Tibial artery (tissue), 4 donors: Measurements from ENCODE around the gene SCYL1.

ENCODE experiments used
- DNase-seq, 2 donors: peaks; one replicate each; pipeline ENCODE4 v3.0.0-alpha.2; 2019
- H3K27ac ChIP-seq, 2 donors: fragments of 200-600 bp; sonication (generic) in 1 of 2; 1 replicate in 1 of 2; 2 replicates in 1 of 2; pipeline ENCODE4 v1.5.1; 2018 to 2019; ENCODE audit warnings: mild to moderate bottlenecking in 1 of 2
- H3K27me3 ChIP-seq, 2 donors: fragments of 200-600 bp; sonication (generic) in 1 of 2; one replicate each; pipeline versions ENCODE4 v1.5.1 to v1.6.0; 2016 to 2019
- H3K36me3 ChIP-seq, 3 donors: fragments of 200-600 bp; sonication (generic) in 2 of 3; one replicate each; pipeline ENCODE4 v1.5.1; 2016 to 2019; ENCODE audit warnings: mild to moderate bottlenecking in 2 of 3
- H3K4me1 ChIP-seq, 4 donors: fragments of 200-600 bp; sonication (generic) in 2 of 4; 1 replicate in 3 of 4; 2 replicates in 1 of 4; pipeline ENCODE4 v1.5.1; 2016 to 2019
- H3K4me3 ChIP-seq, 2 donors: fragments of 200-600 bp; sonication (generic) in 1 of 2; 1 replicate in 1 of 2; 2 replicates in 1 of 2; pipeline ENCODE4 v1.5.1; 2018 to 2019; ENCODE audit warnings: mild to moderate bottlenecking in 2 of 2
- H3K9me3 ChIP-seq, 3 donors: fragments of 200-600 bp; sonication (generic) in 1 of 3; one replicate each; pipeline ENCODE4 v1.5.1; 2016 to 2019
- intact Hi-C: fragments of 100-400 bp; cut with DNase I; formaldehyde crosslinking; loops from one replicate; pipeline ENCODE4 v1.15.0; 2023; ENCODE audit warnings: low total_unique reads
- TF ChIP-seq, protein P1 (sequence below), 2 experiments: fragments of 200-600 bp in 1 of 2; fragments of 450-650 bp in 1 of 2; IDR thresholded peaks; one replicate each; pipeline ENCODE4 v1.5.1; 2017 to 2019; ENCODE audit warnings: antibody characterized with exemption in 2 of 2, mild to moderate bottlenecking in 1 of 2, moderate library complexity in 1 of 2

The SCYL1 gene

DNA sequence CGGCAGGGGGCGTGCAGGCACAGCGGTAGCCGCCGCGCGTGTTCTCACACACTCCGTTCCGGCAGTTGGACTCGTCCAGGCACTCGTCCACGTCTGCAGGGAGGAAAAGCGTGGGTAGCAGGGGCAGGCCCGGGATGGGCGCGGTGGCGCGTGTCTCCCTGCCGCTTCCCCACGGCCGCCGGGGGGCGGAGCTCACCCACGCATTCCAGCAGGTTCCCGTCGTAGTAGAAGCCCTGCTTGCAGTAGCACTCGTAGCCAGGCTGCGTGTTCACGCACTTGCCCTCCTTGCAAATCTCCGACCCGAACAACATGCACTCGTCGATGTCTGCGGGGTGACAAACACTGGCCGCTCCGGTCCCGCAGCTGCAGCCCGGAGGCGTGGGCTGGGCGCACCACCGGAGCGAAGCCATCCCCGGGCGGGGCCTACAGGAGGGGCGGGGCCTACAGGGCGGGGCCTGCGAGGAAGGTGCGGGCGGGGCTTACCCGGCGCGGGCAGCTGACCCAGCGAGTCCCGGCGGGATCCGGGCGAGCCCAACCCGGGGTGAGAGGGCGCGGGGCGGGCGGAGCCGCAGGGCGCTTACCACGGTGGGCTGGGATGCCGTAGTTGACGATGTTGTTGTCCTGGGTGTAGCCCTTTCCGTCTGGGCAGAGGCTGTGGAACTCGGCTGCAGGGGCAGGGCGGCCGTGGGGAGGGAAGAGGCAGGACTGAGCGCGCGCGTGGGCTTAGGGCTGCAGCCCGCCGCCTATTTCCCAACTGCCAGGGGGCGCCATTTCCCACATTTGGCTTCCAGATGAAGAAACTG, 15.6 kb downstream of the SCYL1 start:
- Histone ChIP-seq H3K27me3 (no peaks in the 10 kb centered on the region), H3K27ac (peak overlapping the region; percentile 86 to 91), H3K4me1 (peaks cover 0 to 31% (median 23%) of the 10 kb centered on the region in 4 donors), H3K4me3 (peak overlapping the region; percentile 50 to 58), H3K36me3 (peaks cover 19 to 73% (median 40%) of the 10 kb centered on the region in 3 donors), H3K9me3 (no peaks in the 10 kb centered on the region)
- DNase-seq = peak; percentile 88 to 96
- TF ChIP-seq, protein P1, sequence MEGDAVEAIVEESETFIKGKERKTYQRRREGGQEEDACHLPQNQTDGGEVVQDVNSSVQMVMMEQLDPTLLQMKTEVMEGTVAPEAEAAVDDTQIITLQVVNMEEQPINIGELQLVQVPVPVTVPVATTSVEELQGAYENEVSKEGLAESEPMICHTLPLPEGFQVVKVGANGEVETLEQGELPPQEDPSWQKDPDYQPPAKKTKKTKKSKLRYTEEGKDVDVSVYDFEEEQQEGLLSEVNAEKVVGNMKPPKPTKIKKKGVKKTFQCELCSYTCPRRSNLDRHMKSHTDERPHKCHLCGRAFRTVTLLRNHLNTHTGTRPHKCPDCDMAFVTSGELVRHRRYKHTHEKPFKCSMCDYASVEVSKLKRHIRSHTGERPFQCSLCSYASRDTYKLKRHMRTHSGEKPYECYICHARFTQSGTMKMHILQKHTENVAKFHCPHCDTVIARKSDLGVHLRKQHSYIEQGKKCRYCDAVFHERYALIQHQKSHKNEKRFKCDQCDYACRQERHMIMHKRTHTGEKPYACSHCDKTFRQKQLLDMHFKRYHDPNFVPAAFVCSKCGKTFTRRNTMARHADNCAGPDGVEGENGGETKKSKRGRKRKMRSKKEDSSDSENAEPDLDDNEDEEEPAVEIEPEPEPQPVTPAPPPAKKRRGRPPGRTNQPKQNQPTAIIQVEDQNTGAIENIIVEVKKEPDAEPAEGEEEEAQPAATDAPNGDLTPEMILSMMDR (IDR thresholded peaks at IDR 0.05) = peak; percentile 87 to 96
- intact Hi-C loops = loop anchor here (2.0 to 5.0 kb wide), 2 partner anchors 28 to 47 kb away; no protein-coding TSS in a partner anchor

DNA sequence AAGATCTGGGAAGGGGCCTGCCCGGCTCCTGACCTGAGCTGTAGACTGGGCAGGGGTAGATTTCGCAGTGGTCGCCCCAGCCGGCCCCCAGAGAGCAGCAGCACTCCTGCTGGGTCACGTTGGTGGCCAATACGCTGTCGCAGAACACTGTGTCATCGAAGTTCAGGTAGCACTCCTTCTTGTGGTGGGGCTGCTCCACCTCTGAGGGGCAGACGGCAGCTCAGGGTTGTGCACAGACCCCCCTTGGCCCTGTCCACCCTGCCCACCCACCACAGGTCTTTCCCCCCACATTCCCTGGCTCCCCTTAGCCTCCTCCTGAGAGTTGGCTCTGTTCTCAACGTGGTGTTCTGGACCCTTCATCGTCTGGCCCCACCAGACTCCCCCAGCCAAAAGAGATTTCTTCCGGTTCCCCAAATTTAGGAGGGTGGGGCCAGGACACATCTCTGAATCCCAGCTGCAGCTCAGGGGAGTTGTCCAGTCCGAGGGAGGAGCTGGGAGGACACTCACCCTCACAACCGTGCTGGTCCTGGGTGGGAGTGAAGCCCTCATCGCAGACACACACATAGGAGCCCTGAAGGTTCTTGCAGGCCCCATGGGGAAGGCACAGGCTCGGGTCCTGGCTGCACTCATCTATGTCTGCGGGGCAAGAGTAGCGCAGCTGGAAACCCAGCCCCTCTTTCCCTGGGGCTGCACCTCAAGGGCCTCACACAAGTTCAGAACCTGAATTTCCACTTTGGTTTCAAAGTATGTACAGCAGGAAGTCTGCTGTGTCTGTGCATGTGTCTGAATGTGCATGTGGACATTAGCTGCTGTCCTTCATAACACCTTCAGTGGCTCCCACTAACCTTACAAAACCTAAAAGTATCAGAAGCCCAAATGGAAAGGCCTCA, 16.5 kb downstream of the SCYL1 start:
- intact Hi-C loops = loop anchor here (2.0 to 5.0 kb wide), 2 partner anchors 27 to 46 kb away; no protein-coding TSS in a partner anchor
- peak overlapping the region; percentile 86 to 91 for H3K27ac ChIP-seq
- H3K4me3 ChIP-seq = peak overlapping the region; percentile 50 to 58
- H3K4me1 ChIP-seq = peaks cover 0 to 34% (median 23%) of the 10 kb centered on the region in 4 donors
- H3K9me3 ChIP-seq = no peaks in the 10 kb centered on the region
- H3K27me3 ChIP-seq = no peaks in the 10 kb centered on the region
- H3K36me3 ChIP-seq = peaks cover 15 to 73% (median 34%) of the 10 kb centered on the region in 3 donors
- no peak for DNase-seq
- TF ChIP-seq, protein P1 (IDR thresholded peaks at IDR 0.05) = peak in 1 of 2 experiments; percentile 2

DNA sequence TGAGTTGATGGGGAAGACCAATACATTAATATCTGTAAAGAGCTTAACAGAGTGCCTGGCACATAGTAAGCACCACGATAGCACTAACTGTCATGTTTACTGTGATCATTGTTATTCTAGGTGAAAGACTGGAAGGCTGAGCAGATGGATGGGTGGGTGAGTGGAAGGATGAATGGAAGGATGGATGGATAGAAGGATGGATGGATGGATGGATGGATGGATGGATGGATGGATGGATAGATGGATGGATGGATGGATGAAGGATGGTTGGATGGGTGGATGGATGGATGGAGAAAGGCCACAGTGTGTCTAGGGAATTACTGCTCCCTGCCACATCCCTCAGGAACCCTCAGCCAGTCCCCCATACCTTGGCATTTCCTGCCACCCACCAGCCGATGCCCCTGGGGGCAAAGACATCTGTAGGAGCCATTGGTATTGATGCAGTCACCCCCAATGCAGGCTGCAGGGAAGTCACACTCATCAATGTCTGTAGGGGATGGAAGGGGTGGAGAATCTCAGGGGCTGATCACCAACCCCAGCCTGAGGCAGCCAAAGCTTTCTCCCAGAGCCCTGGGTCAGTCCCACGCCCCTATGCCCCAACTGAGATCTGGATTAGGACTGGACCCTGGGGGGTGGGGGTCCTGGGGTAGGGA, 18.0 kb downstream of the SCYL1 start:
- peaks cover 9 to 72% (median 38%) of the 10 kb centered on the region in 3 donors for H3K36me3 ChIP-seq
- TF ChIP-seq, protein P1 (IDR thresholded peaks at IDR 0.05) = no peak

DNA sequence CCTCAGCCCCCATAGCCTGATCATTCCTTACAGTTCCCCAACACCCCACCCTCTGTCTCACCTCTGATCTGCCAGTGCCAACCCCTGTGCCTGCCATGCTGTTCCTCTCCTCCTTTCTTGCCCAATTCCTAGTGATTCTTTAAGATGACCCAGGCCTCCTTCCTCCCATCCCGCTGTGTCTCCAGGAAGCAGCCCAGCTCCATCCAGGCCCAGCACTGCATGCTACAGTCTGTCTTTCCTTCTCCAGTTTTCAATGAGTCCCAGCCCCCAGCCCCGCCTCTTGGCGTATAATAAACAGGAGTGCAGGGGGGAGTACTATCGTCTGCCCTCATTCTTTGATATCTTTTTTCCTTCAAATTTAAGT, 21.0 kb downstream of the SCYL1 start:
- H3K27me3 ChIP-seq = no peaks in the 10 kb centered on the region
- H3K4me1 ChIP-seq = peaks cover 0 to 17% (median 12%) of the 10 kb centered on the region in 4 donors
- peak overlapping the region in 1 of 2 donors; percentile 32 for H3K27ac ChIP-seq
- intact Hi-C loops = no loop called here
- no peak overlapping the region for H3K4me3 ChIP-seq
- H3K9me3 ChIP-seq = no peaks in the 10 kb centered on the region
- no peak for DNase-seq
- TF ChIP-seq, protein P1 (IDR thresholded peaks at IDR 0.05) = no peak
- peaks cover 0 to 79% (median 30%) of the 10 kb centered on the region in 3 donors for H3K36me3 ChIP-seq

More for the DNA sequence above, 18.0 kb downstream of the SCYL1 start:
- no peaks in the 10 kb centered on the region for H3K9me3 ChIP-seq
- intact Hi-C loops = loop anchor here (5.0 kb wide), 1 partner anchor 44 kb away; no protein-coding TSS in a partner anchor
- no peak overlapping the region for H3K4me3 ChIP-seq
- H3K27ac ChIP-seq = peak overlapping the region in 1 of 2 donors; percentile 91
- no peaks in the 10 kb centered on the region for H3K27me3 ChIP-seq
- DNase-seq = no peak
- peaks cover 0 to 35% (median 25%) of the 10 kb centered on the region in 4 donors for H3K4me1 ChIP-seq
